ENCODE measurements around the gene HMGCS2.

HMGCS2 gene

GRCh38 chr1:119748040-119748439 lies 20.7 kb downstream of the HMGCS2 start:
- no peak for DNase-seq

- no peak for DNase-seq
Measured at GRCh38 chr1:119747451-119747850, 21.3 kb downstream of the HMGCS2 start.

- no peak for DNase-seq
Measured at GRCh38 chr1:119745034-119745433, 23.7 kb downstream of the HMGCS2 start.

GRCh38 chr1:119744598-119744942 lies 24.1 kb downstream of the HMGCS2 start:
- DNase-seq, result no peak

GRCh38 chr1:119743776-119744597 lies 24.7 kb downstream of the HMGCS2 start:
- DNase-seq, result peak; percentile 23 to 26

- no peak for DNase-seq
Measured at GRCh38 chr1:119743308-119743707, 25.4 kb downstream of the HMGCS2 start.

- DNase-seq, result no peak
Measured at GRCh38 chr1:119742677-119743076, 26.0 kb downstream of the HMGCS2 start.

- DNase-seq, result no peak
Measured at GRCh38 chr1:119742202-119742601, 26.5 kb downstream of the HMGCS2 start.

- DNase-seq, result no peak
Measured at GRCh38 chr1:119740896-119741780, 27.6 kb downstream of the HMGCS2 start.

- DNase-seq, result no peak
Measured at GRCh38 chr1:119740261-119740660, 28.4 kb downstream of the HMGCS2 start.

GRCh38 chr1:119739150-119739549 lies 29.6 kb downstream of the HMGCS2 start:
- no peak for DNase-seq

GRCh38 chr1:119738100-119738720 lies 30.5 kb downstream of the HMGCS2 start:
- DNase-seq, result no peak

- DNase-seq, result no peak
Measured at GRCh38 chr1:119737040-119737682, 31.5 kb downstream of the HMGCS2 start.

GRCh38 chr1:119736649-119737039 lies 32.1 kb downstream of the HMGCS2 start:
- DNase-seq, result no peak

GRCh38 chr1:119735217-119735616 lies 33.5 kb downstream of the HMGCS2 start:
- DNase-seq, result no peak

GRCh38 chr1:119733754-119734153 lies 35.0 kb downstream of the HMGCS2 start:
- DNase-seq, result no peak

GRCh38 chr1:119732465-119733168 lies 36.1 kb downstream of the HMGCS2 start:
- DNase-seq, result no peak

- DNase-seq, result no peak
Measured at GRCh38 chr1:119731741-119732430, 36.8 kb downstream of the HMGCS2 start.

- DNase-seq, result no peak
Measured at GRCh38 chr1:119731060-119731459, 37.6 kb downstream of the HMGCS2 start.

GRCh38 chr1:119729044-119729443 lies 39.7 kb downstream of the HMGCS2 start:
- DNase-seq, result no peak

GRCh38 chr1:119727991-119728390 lies 40.7 kb downstream of the HMGCS2 start:
- no peak for DNase-seq

- no peak for DNase-seq
Measured at GRCh38 chr1:119725626-119726025, 43.1 kb downstream of the HMGCS2 start.

All from activated CD4-positive, alpha-beta T cell treated with anti-CD3 and anti-CD28 coated beads, Interleukin-2, amount 50 U/mL, for 4 hours (primary cell).